Smooth muscle cell (in vitro differentiated cells): ENCODE data around the gene DUSP7. TPM values are rescaled to one million over a fixed set of nuclear protein-coding genes. Genes with fewer than 3 reads are reported as not detected.
A peak's percentile ranks its signal among the peaks of the same experiment; 100 is the strongest.

Experiments used
- DNase-seq: peaks from one replicate; lab custom pipeline; 2025; ENCODE audit not compliant: unreplicated experiment; lab: John Stamatoyannopoulos, UW
- H2AFZ ChIP-seq: fragments of 200-600 bp; sonication (generic); 2 replicates; pipeline ENCODE4 v1.6.0; 2016; ENCODE audit warnings: antibody characterized with exemption, low read depth, mild to moderate bottlenecking
- H3F3A ChIP-seq: fragments of 200-600 bp; sonication (generic); 2 replicates; pipeline ENCODE4 v1.6.0; 2017; ENCODE audit warnings: antibody characterized with exemption, low read depth
- H3K27ac ChIP-seq: fragments of 200-600 bp; sonication (generic); 2 replicates; pipeline ENCODE4 v1.5.1; 2016; ENCODE audit warnings: low read depth, mild to moderate bottlenecking
- H3K27me3 ChIP-seq: fragments of 200-600 bp; sonication (generic); 2 replicates; pipeline ENCODE4 v1.6.1; 2016; ENCODE audit warnings: low read depth, mild to moderate bottlenecking
- H3K36me3 ChIP-seq: fragments of 200-600 bp; sonication (generic); 2 replicates; pipeline ENCODE4 v1.5.1; 2016; ENCODE audit warnings: low read depth
- H3K4me1 ChIP-seq: fragments of 200-600 bp; sonication (generic); 2 replicates; pipeline ENCODE4 v1.5.1; 2016; ENCODE audit warnings: low read depth
- H3K4me2 ChIP-seq: fragments of 200-600 bp; sonication (generic); 2 replicates; pipeline ENCODE4 v1.6.0; 2016; ENCODE audit warnings: mild to moderate bottlenecking
- H3K4me3 ChIP-seq: fragments of 200-600 bp; sonication (generic); 2 replicates; pipeline ENCODE4 v1.5.1; 2016; ENCODE audit warnings: mild to moderate bottlenecking
- H3K79me2 ChIP-seq: fragments of 200-600 bp; sonication (generic); 2 replicates; pipeline ENCODE4 v1.6.0; 2016; ENCODE audit warnings: low read depth, mild to moderate bottlenecking
- H3K9ac ChIP-seq: fragments of 200-600 bp; sonication (generic); 2 replicates; pipeline ENCODE4 v1.6.0; 2016; ENCODE audit warnings: low read depth
- H3K9me3 ChIP-seq: fragments of 200-600 bp; sonication (generic); replicated peaks from 2 replicates; pipeline ENCODE4 v1.5.1; 2016; ENCODE audit warnings: low read depth
- H4K20me1 ChIP-seq: fragments of 200-600 bp; sonication (generic); 2 replicates; pipeline ENCODE4 v1.6.0; 2016; ENCODE audit warnings: low read depth
- CTCF ChIP-seq: fragments of 200-600 bp; sonication (generic); IDR thresholded peaks from 2 replicates; pipeline ENCODE4 v1.5.1; 2017; ENCODE audit warnings: borderline replicate concordance, mild to moderate bottlenecking, antibody characterized with exemption; ENCODE audit not compliant: insufficient read depth, poor library complexity, severe bottlenecking
- WGBS: methylation state at CpG from one replicate; pipeline ENCODE4 v1.1.7; 2016; ENCODE audit warnings: low lambda C conversion rate; 5-methylcytosine and 5-hydroxymethylcytosine counted together
- polyA plus RNA-seq: library from polyadenylated mRNA; unstranded; fragments of >200 nt; fragmentation: Nextera tagmentation; extraction: Ambion mirVana; gene quantifications from 2 replicates; pipeline ENCODE4 v1.2.1, GENCODE V29; 2016
- total RNA-seq: library from RNA; depleted of rRNA; stranded (reverse); fragments of >200 nt; gene quantifications from 2 replicates; pipeline ENCODE4 v1.2.3, GENCODE V29; 2014

DUSP7 gene
- total and polyA plus RNA-seq, 2 experiments from 2014 or later: 12.4 to 26.8 TPM

GRCh38 chr3:52094571-52095485 lies 38.5 kb upstream of the DUSP7 start:
- Histone ChIP-seq H3K9me3 (no peaks in the 10 kb centered on the region), H3K4me3 (no peak overlapping the region), H3K4me2 (no peak overlapping the region), H4K20me1 (no peaks in the 10 kb centered on the region), H3K27me3 (no peaks in the 10 kb centered on the region), H3K4me1 (peaks cover 18% of the 10 kb centered on the region), H3K79me2 (no peaks in the 10 kb centered on the region), H3K36me3 (no peaks in the 10 kb centered on the region), H3F3A (peaks cover 17% of the 10 kb centered on the region), H3K9ac (no peak overlapping the region), H3K27ac (no peak overlapping the region), H2AFZ (no peak overlapping the region)
- no peak for TF ChIP-seq CTCF
- DNase-seq: no peak
- 97% methylated on average over 11 of the region's 11 CpGs for WGBS

GRCh38 chr3:52093756-52094545 lies 37.6 kb upstream of the DUSP7 start:
- no peak for TF ChIP-seq CTCF
- Histone ChIP-seq H3K36me3 (no peaks in the 10 kb centered on the region), H3K9me3 (no peaks in the 10 kb centered on the region), H4K20me1 (no peaks in the 10 kb centered on the region), H3K27me3 (no peaks in the 10 kb centered on the region), H3K27ac (peak overlapping the region; percentile 36), H3K4me1 (peaks cover 25% of the 10 kb centered on the region), H3K4me3 (no peak overlapping the region), H3K4me2 (no peak overlapping the region), H2AFZ (no peak overlapping the region), H3K79me2 (no peaks in the 10 kb centered on the region), H3K9ac (no peak overlapping the region), H3F3A (peaks cover 18% of the 10 kb centered on the region)
- WGBS: 62% methylated on average over 6 of the region's 7 CpGs
- DNase-seq: no peak

- Histone ChIP-seq H3K27me3 (no peaks in the 10 kb centered on the region), H3K27ac (no peak overlapping the region), H3K4me3 (no peak overlapping the region), H3K36me3 (no peaks in the 10 kb centered on the region), H3F3A (peaks cover 28% of the 10 kb centered on the region), H3K9ac (no peak overlapping the region), H3K4me1 (peaks cover 31% of the 10 kb centered on the region), H4K20me1 (no peaks in the 10 kb centered on the region), H2AFZ (no peak overlapping the region), H3K79me2 (no peaks in the 10 kb centered on the region), H3K4me2 (no peak overlapping the region), H3K9me3 (no peaks in the 10 kb centered on the region)
- TF ChIP-seq CTCF: no peak
- WGBS: 99% methylated on average over 7 of the region's 7 CpGs
- DNase-seq: no peak
Observed at GRCh38 chr3:52092891-52093290, 36.5 kb upstream of the DUSP7 start.
